Inferior parietal cortex (tissue), 1 donor: Measurements from ENCODE around the gene OBSL1.

ENCODE experiments used
- DNase-seq: peaks from one replicate; pipeline ENCODE4 v3.0.0-alpha.2; 2016; ENCODE audit errors: extremely low spot score

OBSL1 gene

GRCh38 chr2:219571311-219572236, at the start of gene OBSL1:
Gene OBSL1, minus strand, starts transcription at chr2:219571539. Its CDS starts 307 bp downstream, at chr2:219571232.
- peak; percentile 23 for DNase-seq

- DNase-seq = no peak
Measured at GRCh38 chr2:219620546-219620945, 49.2 kb upstream of the OBSL1 start.

- no peak for DNase-seq
Measured at GRCh38 chr2:219619235-219619634, 47.9 kb upstream of the OBSL1 start.

- no peak for DNase-seq
Measured at GRCh38 chr2:219618733-219619122, 47.4 kb upstream of the OBSL1 start.

- DNase-seq = no peak
Measured at GRCh38 chr2:219616550-219616949, 45.2 kb upstream of the OBSL1 start.

- DNase-seq = no peak
Measured at GRCh38 chr2:219615894-219616293, 44.6 kb upstream of the OBSL1 start.

- DNase-seq = no peak
Measured at GRCh38 chr2:219615036-219615435, 43.7 kb upstream of the OBSL1 start.

GRCh38 chr2:219614076-219614860, 42.9 kb upstream of the OBSL1 start:
- DNase-seq = no peak

GRCh38 chr2:219613461-219614070, 42.2 kb upstream of the OBSL1 start:
- DNase-seq = no peak

- no peak for DNase-seq
Measured at GRCh38 chr2:219612577-219613286, 41.4 kb upstream of the OBSL1 start.

GRCh38 chr2:219611866-219612576, 40.7 kb upstream of the OBSL1 start:
- DNase-seq = no peak

- DNase-seq = no peak
Measured at GRCh38 chr2:219611306-219611705, 40.0 kb upstream of the OBSL1 start.

- DNase-seq = no peak
Measured at GRCh38 chr2:219609149-219609750, 37.9 kb upstream of the OBSL1 start.

GRCh38 chr2:219608399-219608964, 37.1 kb upstream of the OBSL1 start:
- no peak for DNase-seq

- no peak for DNase-seq
Measured at GRCh38 chr2:219607931-219608330, 36.6 kb upstream of the OBSL1 start.

- DNase-seq = no peak
Measured at GRCh38 chr2:219605607-219605954, 34.2 kb upstream of the OBSL1 start.

- DNase-seq = no peak
Measured at GRCh38 chr2:219603771-219604170, 32.4 kb upstream of the OBSL1 start.

- DNase-seq = no peak
Measured at GRCh38 chr2:219598308-219599078, 27.2 kb upstream of the OBSL1 start.

GRCh38 chr2:219597552-219598307, 26.4 kb upstream of the OBSL1 start, which contains the start of gene STK11IP:
Gene STK11IP, plus strand, starts transcription at chr2:219597857. Its CDS starts 263 bp downstream, at chr2:219598120.
- DNase-seq = peak; percentile 97
